NB4 (cell line): Measurements from ENCODE around the gene CRIP1.

Experiments
- CTCF ChIP-seq: IDR thresholded peaks from one replicate; pipeline ENCODE4 v1.5.1; 2012; ENCODE audit warnings: low read depth, low read length
- MAX ChIP-seq: IDR thresholded peaks from 2 replicates; pipeline ENCODE4 v1.6.1; 2011; ENCODE audit warnings: low read depth, low read length
- MYC ChIP-seq: IDR thresholded peaks from 2 replicates; pipeline ENCODE4 v1.6.1; 2011; ENCODE audit warnings: low read depth, low read length
- POLR2A ChIP-seq: IDR thresholded peaks from 2 replicates; pipeline ENCODE4 v1.6.1; 2011; ENCODE audit warnings: mild to moderate bottlenecking; ENCODE audit not compliant: insufficient read length; ENCODE audit errors: extremely low read depth

- TF ChIP-seq POLR2A (no peak), CTCF (no peak), MAX (no peak), MYC (no peak)
Observed at GRCh38 chr14:105446971-105447370, 39.7 kb upstream of the CRIP1 start.
